ENCODE results near the gene GDNF.

DNA sequence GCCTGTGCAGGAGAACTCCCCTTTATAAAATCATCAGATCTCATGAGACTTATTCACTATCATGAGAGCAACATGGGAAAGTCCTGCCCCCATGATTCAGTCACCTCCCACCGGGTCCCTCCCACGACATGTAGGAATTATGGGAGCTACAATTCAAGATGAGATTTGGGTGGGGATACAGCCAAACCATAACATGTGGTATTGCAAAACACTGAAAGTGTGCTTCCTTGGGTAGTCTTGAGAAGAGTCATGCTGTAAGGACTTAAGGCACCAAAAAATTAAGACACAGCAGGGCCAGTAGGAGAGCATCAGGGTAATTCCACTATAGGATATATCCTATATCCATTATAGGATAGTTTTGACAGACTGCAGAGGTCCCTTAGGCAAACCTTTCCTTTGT lies 29.4 kb upstream of the GDNF start:
- TF ChIP-seq POLR2A (IDR thresholded peaks at IDR 0.05; ENCODE audit: low read depth) (no peak), POLR2AphosphoS5 (IDR thresholded peaks at IDR 0.05) (no peak)
- TF ChIP-seq, protein P1, sequence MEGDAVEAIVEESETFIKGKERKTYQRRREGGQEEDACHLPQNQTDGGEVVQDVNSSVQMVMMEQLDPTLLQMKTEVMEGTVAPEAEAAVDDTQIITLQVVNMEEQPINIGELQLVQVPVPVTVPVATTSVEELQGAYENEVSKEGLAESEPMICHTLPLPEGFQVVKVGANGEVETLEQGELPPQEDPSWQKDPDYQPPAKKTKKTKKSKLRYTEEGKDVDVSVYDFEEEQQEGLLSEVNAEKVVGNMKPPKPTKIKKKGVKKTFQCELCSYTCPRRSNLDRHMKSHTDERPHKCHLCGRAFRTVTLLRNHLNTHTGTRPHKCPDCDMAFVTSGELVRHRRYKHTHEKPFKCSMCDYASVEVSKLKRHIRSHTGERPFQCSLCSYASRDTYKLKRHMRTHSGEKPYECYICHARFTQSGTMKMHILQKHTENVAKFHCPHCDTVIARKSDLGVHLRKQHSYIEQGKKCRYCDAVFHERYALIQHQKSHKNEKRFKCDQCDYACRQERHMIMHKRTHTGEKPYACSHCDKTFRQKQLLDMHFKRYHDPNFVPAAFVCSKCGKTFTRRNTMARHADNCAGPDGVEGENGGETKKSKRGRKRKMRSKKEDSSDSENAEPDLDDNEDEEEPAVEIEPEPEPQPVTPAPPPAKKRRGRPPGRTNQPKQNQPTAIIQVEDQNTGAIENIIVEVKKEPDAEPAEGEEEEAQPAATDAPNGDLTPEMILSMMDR (IDR thresholded peaks at IDR 0.05): no peak
